NK-92 treated with Interleukin-12 subunit alpha and Interleukin-12 subunit beta, amount 100 ng/mL, for 24 hours (cell line): ENCODE data around the gene LMAN1L.
"Not testable (repeated sequence)": the region's sequence is repeated elsewhere in the genome, so short reads cannot be mapped to it uniquely, and the experiment has no call there.

Source experiments
- DNase-seq: peaks from one replicate; lab custom pipeline; 2025; lab: John Stamatoyannopoulos, UW

Gene LMAN1L

DNA sequence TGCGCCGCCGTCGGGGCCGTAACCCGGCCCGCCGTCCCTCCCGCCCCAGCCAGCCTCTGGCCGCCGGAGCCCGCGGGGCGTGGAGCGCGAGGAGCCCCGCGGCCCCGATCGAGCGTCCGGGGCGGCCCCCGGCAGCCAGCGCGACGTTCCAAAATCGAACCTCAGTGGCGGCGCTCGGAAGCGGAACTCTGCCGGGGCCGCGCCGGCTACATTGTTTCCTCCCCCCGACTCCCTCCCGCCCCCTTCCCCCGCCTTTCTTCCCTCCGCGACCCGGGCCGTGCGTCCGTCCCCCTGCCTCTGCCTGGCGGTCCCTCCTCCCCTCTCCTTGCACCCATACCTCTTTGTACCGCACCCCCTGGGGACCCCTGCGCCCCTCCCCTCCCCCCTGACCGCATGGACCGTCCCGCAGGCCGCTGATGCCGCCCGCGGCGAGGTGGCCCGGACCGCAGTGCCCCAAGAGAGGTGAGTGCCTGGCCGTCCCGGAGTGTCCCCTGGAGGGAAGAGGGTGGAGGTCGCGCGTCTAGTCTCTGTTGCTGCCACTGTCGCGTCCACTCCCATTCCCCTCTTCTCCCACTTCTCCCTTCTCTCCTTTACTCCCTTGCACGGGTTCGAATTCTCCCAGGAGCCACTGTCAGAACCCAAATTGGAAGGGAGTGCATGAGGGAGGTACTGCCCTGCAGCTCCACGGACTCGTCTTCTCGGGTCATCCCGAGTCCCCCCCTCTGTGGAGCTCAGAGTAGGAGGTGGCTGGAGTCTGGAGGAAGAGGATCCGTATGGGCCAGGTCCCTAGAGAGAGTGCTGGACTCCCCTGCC, 30.2 kb upstream of the LMAN1L start:
- peak; percentile 62 for DNase-seq

- peak; percentile 69 for DNase-seq
Measured at GRCh38 chr15:74783072-74783807, 29.4 kb upstream of the LMAN1L start.

DNA sequence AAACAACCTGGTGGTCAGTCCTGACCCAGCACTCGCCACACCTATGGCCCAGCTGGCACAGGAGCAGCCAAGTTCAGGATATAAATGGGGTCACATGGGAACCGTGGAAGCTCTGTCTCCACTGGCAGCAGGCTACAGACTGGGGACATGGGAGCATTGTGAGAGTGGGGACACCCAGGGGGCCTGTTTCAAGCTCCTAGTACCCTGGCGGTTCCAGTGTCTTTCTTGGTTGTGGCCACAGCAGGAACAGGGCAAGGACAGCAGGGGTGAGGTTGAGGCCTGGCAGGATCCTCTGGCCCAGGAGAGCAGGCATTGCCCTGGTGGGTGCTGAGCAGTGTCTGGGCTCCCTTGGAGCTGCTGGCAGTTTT, 28.8 kb upstream of the LMAN1L start:
- DNase-seq, result no peak

GRCh38 chr15:74784426-74785193, 28.0 kb upstream of the LMAN1L start:
- DNase-seq, result peak; percentile 38

DNA sequence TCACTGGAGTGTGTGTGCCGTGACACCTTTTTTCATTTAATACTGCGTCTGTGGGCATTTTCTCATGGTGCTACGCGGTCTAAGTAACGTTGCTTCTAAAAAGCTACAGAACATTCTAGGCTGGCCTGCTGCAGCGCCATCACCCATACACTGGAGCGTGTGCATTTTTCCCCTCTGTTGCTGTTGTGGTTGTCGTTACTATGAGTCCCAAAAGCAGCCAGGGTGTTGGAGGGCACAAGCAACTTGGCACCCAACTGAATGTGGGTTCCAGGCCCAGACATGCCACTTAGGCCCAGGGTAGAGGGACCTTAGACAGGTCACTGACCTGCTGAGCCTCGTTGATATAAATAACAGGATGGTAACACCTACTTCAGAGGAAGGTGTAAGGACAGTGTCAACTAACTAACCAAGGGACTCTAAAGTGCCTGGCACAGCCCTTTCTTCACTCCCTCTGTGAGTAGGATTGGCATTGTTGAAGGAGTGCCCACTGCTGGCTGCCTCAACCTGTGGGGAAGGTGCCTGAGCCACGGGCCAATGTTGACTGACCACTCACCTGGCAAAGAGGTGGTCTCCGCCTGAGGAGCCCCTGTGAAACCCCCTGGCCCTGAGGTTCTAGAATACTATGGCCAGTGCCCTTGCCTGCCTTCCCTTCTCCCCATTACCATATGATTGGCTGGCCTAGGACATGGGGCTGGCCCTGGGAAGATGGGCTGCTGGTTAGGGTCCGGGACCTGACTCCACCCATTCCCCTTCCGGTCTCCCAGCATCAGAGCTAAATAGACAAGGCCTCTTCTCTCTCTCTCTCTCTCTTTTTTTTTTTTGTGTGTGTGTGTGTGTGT, 27.2 kb upstream of the LMAN1L start:
- peak; percentile 37 for DNase-seq

- DNase-seq, result not testable (repeated sequence)
Measured at GRCh38 chr15:74786081-74786480, 26.6 kb upstream of the LMAN1L start.

DNA sequence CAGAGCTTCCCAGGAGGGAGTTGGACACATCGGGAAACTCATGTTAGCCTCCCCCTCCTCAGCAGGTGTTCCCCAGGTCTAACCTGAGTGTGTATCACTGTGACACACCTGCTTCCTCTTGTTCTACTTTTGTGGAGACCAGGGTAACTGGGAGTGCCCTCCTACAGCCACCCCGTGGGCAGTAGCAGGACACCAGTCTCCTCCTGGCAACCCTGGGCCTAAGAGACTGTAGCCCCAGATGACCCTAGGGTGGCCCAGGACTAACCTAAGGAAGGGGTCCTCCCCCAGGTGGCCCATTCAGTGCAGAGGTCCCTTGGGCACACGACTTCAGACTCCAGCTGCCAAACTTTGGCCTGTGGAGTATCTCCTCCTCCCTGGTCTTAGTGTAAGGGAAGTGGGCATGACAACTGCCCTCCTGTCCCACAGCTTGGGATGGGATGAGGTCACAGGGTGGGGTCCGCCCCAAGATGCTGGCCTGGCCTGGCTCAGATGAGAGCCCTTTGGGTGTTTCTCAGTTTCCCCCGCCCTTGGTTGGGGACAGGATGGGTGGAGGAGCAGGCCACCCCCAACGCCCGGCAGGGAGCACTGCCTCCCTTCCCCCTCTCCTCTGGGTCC, 26.0 kb upstream of the LMAN1L start:
- peak; percentile 52 for DNase-seq

- DNase-seq, result peak; percentile 97
Measured at GRCh38 chr15:74787251-74788041, 25.2 kb upstream of the LMAN1L start.

- DNase-seq, result peak; percentile 64
Measured at GRCh38 chr15:74788042-74788682, 24.5 kb upstream of the LMAN1L start.

- DNase-seq, result peak; percentile 75
Measured at GRCh38 chr15:74788683-74789151, 23.9 kb upstream of the LMAN1L start.

DNA sequence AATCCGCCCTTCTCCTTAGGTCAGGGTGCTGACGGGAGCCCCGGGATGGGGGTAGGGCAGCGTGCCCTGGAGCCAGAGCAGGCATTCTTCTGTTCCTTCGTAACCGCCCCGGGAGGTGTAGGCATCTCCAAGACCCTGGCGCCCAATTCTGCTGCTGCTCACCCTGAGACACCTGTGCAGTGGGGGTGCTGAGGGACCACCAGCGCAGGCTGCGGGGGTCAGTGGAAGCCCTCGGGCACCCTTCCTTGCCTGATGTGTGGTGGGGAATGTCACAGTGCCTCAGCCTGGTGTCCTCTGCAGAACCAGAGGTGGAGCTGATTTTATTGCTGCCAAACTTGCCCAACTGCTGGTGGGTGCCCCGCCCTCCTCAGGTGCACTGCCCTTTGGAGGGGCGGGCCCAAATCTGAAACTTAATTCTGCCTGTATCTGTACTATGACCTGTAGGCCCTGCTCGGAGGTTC, 23.4 kb upstream of the LMAN1L start:
- peak; percentile 66 for DNase-seq

DNA sequence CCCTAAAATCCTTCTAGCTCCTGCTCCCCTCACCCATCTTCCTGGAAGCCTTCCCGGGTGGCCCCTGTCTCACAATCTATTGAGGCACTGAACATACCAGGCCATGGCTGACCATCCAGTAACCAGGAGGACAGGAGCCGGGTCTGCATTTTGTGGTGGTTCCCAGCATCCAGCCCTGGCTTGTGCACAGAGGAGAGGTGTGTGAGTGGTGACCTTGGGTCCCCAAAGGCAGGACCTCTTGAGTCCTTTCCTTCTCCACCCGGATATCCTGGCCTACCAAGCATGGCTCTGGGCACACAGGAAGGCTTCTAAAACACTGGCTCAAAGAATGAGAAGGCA, 22.9 kb upstream of the LMAN1L start:
- DNase-seq, result no peak

DNA sequence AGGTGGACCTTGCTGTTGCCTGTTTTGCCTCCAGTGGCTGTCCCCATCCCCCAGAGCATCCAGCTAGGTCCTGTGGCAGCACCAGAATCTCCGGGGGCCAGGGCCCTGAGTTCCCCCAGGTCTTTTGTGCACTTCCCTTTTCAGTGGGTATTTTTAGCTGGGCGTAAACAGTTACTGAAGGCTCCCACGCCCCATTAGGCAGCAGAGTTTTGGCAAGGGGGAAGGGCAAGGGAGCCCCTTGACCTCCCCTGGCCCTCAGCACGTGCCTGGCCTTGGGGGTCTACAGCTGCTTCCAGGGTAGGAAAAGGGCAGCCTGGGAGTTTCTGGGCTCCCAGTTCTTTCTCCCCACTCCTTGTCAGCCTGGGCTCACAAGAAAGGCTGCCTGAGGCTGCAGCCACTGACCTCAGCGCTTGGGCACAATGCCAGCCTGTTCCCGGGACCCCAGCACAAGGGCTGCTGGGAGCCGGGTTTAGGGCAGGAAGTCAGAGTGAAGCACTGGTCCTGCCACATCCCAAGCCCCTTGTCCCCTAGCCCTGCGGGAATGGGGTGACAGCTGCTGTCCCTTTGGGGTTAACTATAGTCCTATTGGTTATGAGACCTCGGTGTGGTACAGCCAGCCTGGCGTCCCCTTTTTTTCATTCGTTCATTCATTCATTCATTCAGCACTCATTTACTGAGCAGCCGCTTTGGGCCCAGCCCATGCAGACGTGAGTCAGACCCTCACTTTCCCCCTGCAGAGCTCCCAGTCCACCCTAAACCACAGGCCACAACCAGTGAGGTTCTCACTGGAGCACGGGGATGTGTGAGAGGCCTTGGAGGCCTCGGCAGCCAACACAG, 22.3 kb upstream of the LMAN1L start:
- DNase-seq, result no peak

DNA sequence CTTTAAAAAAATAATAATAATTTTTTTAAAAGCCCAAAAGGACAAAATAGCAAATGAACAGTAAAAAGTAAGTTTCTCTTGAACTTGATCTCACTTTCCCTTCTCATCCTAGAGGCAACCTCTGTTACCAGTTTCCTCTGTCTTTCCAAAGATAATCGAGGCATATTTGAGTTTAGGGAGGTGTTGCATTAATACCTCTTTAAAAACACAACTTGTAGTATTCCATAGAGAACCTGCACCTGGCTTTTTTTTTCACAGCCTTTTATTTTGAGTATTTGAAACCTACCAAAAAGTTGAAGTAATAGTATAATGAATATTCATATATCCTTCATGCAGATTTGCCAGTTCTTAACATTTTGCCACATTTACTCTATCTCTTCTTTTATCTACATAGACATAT, 21.6 kb upstream of the LMAN1L start:
- no peak for DNase-seq

DNA sequence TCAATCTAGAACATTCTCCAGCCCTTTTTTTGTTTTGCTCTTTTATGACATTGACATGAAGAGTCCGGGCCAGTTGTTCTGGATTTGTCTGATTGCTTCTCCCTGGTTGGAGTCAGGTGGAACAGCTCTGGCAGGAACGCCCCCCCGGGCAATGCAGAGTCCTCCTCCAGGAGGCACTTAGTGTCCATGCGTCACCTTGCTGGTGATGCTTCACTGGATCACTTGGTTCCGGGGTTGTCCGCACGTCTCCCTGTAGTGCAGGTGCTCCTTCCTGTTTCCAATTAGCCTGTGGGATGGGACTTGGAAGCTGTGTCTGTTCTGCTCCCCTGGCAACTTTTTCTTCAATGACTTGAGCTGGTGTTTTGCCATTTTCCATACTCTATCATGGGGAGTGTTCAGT, 21.0 kb upstream of the LMAN1L start:
- no peak for DNase-seq

GRCh38 chr15:74792227-74793016, 20.2 kb upstream of the LMAN1L start:
- no peak for DNase-seq

GRCh38 chr15:74793135-74794028, 19.3 kb upstream of the LMAN1L start:
- no peak for DNase-seq
